CD8-positive, alpha-beta memory T cell (primary cell): ENCODE measurements around the gene CIB1. TPM values are rescaled to one million over a fixed set of nuclear protein-coding genes. Genes with fewer than 3 reads are reported as not detected.
A peak's percentile ranks its signal among the peaks of the same experiment; 100 is the strongest.
"Not testable (repeated sequence)": the region's sequence is repeated elsewhere in the genome, so short reads cannot be mapped to it uniquely, and the experiment has no call there.

ENCODE experiments used
- CTCF ChIA-PET: fragments of 350-600 bp; sonication (Branson Sonifier 250); formaldehyde crosslinking; loops from one replicate; lab custom pipeline; 2021; ENCODE audit warnings: antibody characterized with exemption; lab: Charles Lee
- POLR2A ChIA-PET: fragments of 350-600 bp; sonication (Branson Sonifier 250); formaldehyde crosslinking; loops from one replicate; lab custom pipeline; 2021; ENCODE audit warnings: antibody characterized with exemption; lab: Charles Lee
- DNase-seq, 5 donors: peaks; one replicate each; pipeline versions ENCODE4 v3.0.0 to v3.0.0-alpha.2; 2020 to 2022; ENCODE audit warnings: mixed read lengths in 1 of 5
- H3K27ac ChIP-seq: one replicate; pipeline ENCODE4 v1.7.0; 2013; ENCODE audit warnings: low read depth, mild to moderate bottlenecking, low read length, moderate library complexity
- H3K27me3 ChIP-seq: 2 replicates; pipeline ENCODE4 v1.7.0; 2013; ENCODE audit warnings: low read length, mild to moderate bottlenecking; ENCODE audit not compliant: insufficient read depth, poor library complexity, severe bottlenecking
- H3K36me3 ChIP-seq: 2 replicates; pipeline ENCODE4 v1.7.0; 2013; ENCODE audit warnings: mild to moderate bottlenecking, low read length, moderate library complexity; ENCODE audit not compliant: insufficient read depth
- H3K4me1 ChIP-seq: 2 replicates; pipeline ENCODE4 v1.7.0; 2013; ENCODE audit warnings: mild to moderate bottlenecking, low read length, moderate library complexity; ENCODE audit not compliant: insufficient read depth
- H3K4me3 ChIP-seq: 2 replicates; pipeline ENCODE4 v1.7.0; 2013; ENCODE audit warnings: mild to moderate bottlenecking, low read length
- H3K9me3 ChIP-seq: 2 replicates; pipeline ENCODE4 v1.7.0; 2013; ENCODE audit warnings: mild to moderate bottlenecking, low read length
- H3K27ac Mint-ChIP-seq, 8 donors: one replicate each; pipeline ENCODE4 v1.8.0; 2020 to 2021; ENCODE audit warnings: mixed read lengths in 8 of 8, mild to moderate bottlenecking in 6 of 8, inconsistent platforms in 3 of 8, moderate library complexity in 3 of 8
- H3K27me3 Mint-ChIP-seq, 2 donors: one replicate each; pipeline ENCODE4 v1.8.0; 2020 to 2021; ENCODE audit warnings: mixed read lengths in 2 of 2, mild to moderate bottlenecking in 1 of 2, moderate library complexity in 1 of 2
- H3K36me3 Mint-ChIP-seq, 3 donors: one replicate each; pipeline ENCODE4 v1.8.0; 2020 to 2021; ENCODE audit warnings: mixed read lengths in 3 of 3, inconsistent platforms in 1 of 3, mild to moderate bottlenecking in 1 of 3
- H3K4me1 Mint-ChIP-seq, 3 donors: one replicate each; pipeline ENCODE4 v1.8.0; 2020 to 2021; ENCODE audit warnings: mixed read lengths in 3 of 3, inconsistent platforms in 1 of 3, mild to moderate bottlenecking in 1 of 3
- H3K4me3 Mint-ChIP-seq, 7 donors: one replicate each; pipeline ENCODE4 v1.8.0; 2020 to 2021; ENCODE audit warnings: mixed read lengths in 7 of 7, mild to moderate bottlenecking in 6 of 7, moderate library complexity in 4 of 7, inconsistent platforms in 2 of 7
- H3K9me3 Mint-ChIP-seq, 5 donors: one replicate each; pipeline ENCODE4 v1.8.0; 2020 to 2022; ENCODE audit warnings: mixed read lengths in 5 of 5, mild to moderate bottlenecking in 3 of 5, moderate library complexity in 2 of 5, inconsistent platforms in 1 of 5
- polyA plus RNA-seq: library from polyadenylated mRNA; unstranded; fragments of 300-500 nt; fragmentation: Illumina TruSeq; gene quantifications from one replicate; pipeline ENCODE4 v1.2.3, GENCODE V29; 2021
- total RNA-seq, 2 experiments: library from RNA; stranded (reverse); gene quantifications; one replicate each; pipeline ENCODE4 v1.2.3, GENCODE V29; 2021

The CIB1 gene
- total and polyA plus RNA-seq, 3 experiments from 2014 or later: 162 to 251 (median 166) TPM

- Mint-ChIP-seq H3K4me1 (peaks cover 54 to 66% (median 62%) of the 10 kb centered on the region in 3 donors), H3K4me3 (peak overlapping the region; percentile 94 to 99 (median 96)), H3K9me3 (no peaks in the 10 kb centered on the region), H3K27ac (peak overlapping the region; percentile 95 to 100 (median 100)), H3K27me3 (no peaks in the 10 kb centered on the region), H3K36me3 (peaks cover 4 to 48% (median 18%) of the 10 kb centered on the region in 3 donors)
- DNase-seq: peak in 2 of 5 donors; percentile 5 to 12
- no peaks in the 10 kb centered on the region for H3K27me3 ChIP-seq
- peaks cover 21% of the 10 kb centered on the region for H3K36me3 ChIP-seq
- POLR2A ChIA-PET: interaction anchor here (0.5 to 1.8 kb wide), 6 partner anchors 33 to 220 kb away, joined by 3 to 15 read pairs (median 6); partner anchors contain the start of genes CIB1, GDPGP1 and SEMA4B
- H3K4me1 ChIP-seq: peaks cover 49% of the 10 kb centered on the region
- H3K27ac ChIP-seq: peak overlapping the region; percentile 96
- peak overlapping the region; percentile 87 for H3K4me3 ChIP-seq
- H3K9me3 ChIP-seq: no peaks in the 10 kb centered on the region
- CTCF ChIA-PET: interaction anchor here (1.0 to 1.6 kb wide), 5 partner anchors 33 to 665 kb away, joined by 3 to 8 read pairs (median 5); partner anchors contain the start of genes CIB1, GDPGP1 and HDDC3
Measured at GRCh38 chr15:90266485-90266884, 32.7 kb upstream of the CIB1 start.

DNA sequence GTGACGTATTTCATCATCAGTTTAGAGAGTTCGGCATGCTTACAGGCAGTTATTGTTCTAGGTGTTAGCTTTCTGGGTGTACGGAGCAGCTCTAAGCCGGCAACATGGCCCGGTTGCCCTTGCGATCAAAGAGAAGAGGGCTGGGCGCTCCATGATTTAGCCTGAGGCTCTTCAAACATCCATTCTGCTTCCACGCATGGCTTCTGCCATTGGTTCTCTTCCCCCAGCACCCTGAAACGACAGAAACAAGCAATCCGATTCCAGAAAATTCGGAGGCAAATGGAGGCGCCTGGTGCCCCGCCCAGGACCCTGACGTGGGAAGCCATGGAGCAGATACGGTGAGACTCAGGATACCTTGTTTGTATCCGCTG, 32.3 kb upstream of the CIB1 start:
- Histone ChIP-seq H3K9me3 (no peaks in the 10 kb centered on the region), H3K27ac (peak overlapping the region; percentile 96), H3K36me3 (peaks cover 17% of the 10 kb centered on the region), H3K27me3 (no peaks in the 10 kb centered on the region), H3K4me1 (peaks cover 45% of the 10 kb centered on the region), H3K4me3 (peak overlapping the region; percentile 87)
- ChIA-PET POLR2A (interaction anchor here (0.5 to 1.8 kb wide), 9 partner anchors 32 to 666 kb away, joined by 3 to 15 read pairs (median 4); partner anchors contain the start of genes CIB1, GDPGP1, HDDC3 and IQGAP1), CTCF (interaction anchor here (1.0 to 1.6 kb wide), 5 partner anchors 32 to 666 kb away, joined by 3 to 8 read pairs (median 5); partner anchors contain the start of genes CIB1, GDPGP1 and HDDC3)
- H3K36me3 Mint-ChIP-seq: peaks cover 4 to 43% (median 16%) of the 10 kb centered on the region in 3 donors
- DNase-seq: peak in 3 of 5 donors; percentile 8 to 61 (median 54)
- peak overlapping the region; percentile 94 to 99 (median 96) for H3K4me3 Mint-ChIP-seq
- no peaks in the 10 kb centered on the region for H3K27me3 Mint-ChIP-seq
- H3K4me1 Mint-ChIP-seq: peaks cover 50 to 62% (median 58%) of the 10 kb centered on the region in 3 donors
- H3K9me3 Mint-ChIP-seq: no peaks in the 10 kb centered on the region
- H3K27ac Mint-ChIP-seq: peak overlapping the region; percentile 95 to 100 (median 100)

- no peaks in the 10 kb centered on the region for H3K9me3 ChIP-seq
- H3K9me3 Mint-ChIP-seq: no peaks in the 10 kb centered on the region
- ChIA-PET POLR2A (interaction anchor here (0.6 to 1.8 kb wide), 8 partner anchors 32 to 667 kb away, joined by 3 to 15 read pairs (median 5); partner anchors contain the start of genes CIB1, GDPGP1, HDDC3 and IQGAP1), CTCF (interaction anchor here (1.0 to 1.6 kb wide), 5 partner anchors 32 to 666 kb away, joined by 3 to 8 read pairs (median 5); partner anchors contain the start of genes CIB1, GDPGP1 and HDDC3)
- H3K4me1 ChIP-seq: peaks cover 44% of the 10 kb centered on the region
- peak; percentile 85 to 95 (median 92) for DNase-seq
- no peaks in the 10 kb centered on the region for H3K27me3 ChIP-seq
- peak within 1 kb of the TSS; percentile 95 to 100 (median 100) for H3K27ac Mint-ChIP-seq
- peak within 1 kb of the TSS; percentile 94 to 99 (median 96) for H3K4me3 Mint-ChIP-seq
- H3K36me3 Mint-ChIP-seq: peaks cover 3 to 37% (median 15%) of the 10 kb centered on the region in 3 donors
- H3K27me3 Mint-ChIP-seq: no peaks in the 10 kb centered on the region
- peak within 1 kb of the TSS; percentile 96 for H3K27ac ChIP-seq
- H3K36me3 ChIP-seq: peaks cover 11% of the 10 kb centered on the region
- H3K4me3 ChIP-seq: peak within 1 kb of the TSS; percentile 87
- H3K4me1 Mint-ChIP-seq: peaks cover 47 to 56% (median 53%) of the 10 kb centered on the region in 3 donors
Measured at GRCh38 chr15:90265271-90266060, 31.7 kb upstream of the CIB1 start, which contains the start of gene NGRN. Gene NGRN (plus strand): TSS chr15:90265672. CDS start chr15:90265713, 41 bp downstream.

DNA sequence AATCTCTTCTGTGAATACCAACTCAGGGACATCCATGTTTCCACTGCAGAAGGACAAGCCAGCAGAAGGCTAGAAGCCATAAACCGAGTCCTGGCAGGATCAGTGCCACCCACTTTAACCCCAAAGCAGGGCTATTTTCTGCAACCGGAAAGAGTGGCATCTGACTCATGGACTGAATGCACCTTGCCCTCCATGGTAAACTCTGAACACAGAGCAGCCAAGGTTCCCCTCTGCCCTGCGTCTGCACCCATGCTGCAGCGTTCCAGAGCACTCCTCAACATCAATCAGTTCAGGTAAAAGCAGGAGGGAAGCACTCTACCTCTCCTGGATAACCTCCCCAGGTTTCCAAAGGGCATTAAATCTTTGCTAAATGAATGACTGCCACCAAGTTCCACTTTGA, 30.9 kb upstream of the CIB1 start:
- H3K27me3 Mint-ChIP-seq: no peaks in the 10 kb centered on the region
- Histone ChIP-seq H3K36me3 (peaks cover 3% of the 10 kb centered on the region), H3K4me3 (peak overlapping the region; percentile 87), H3K27ac (peak overlapping the region; percentile 96), H3K4me1 (peaks cover 37% of the 10 kb centered on the region), H3K9me3 (no peaks in the 10 kb centered on the region), H3K27me3 (no peaks in the 10 kb centered on the region)
- POLR2A ChIA-PET: no interaction called here
- CTCF ChIA-PET: no interaction called here
- peaks cover 39 to 48% (median 47%) of the 10 kb centered on the region in 3 donors for H3K4me1 Mint-ChIP-seq
- H3K4me3 Mint-ChIP-seq: peak overlapping the region; percentile 94 to 99 (median 96)
- peak in 1 of 5 donors; percentile 15 for DNase-seq
- peaks cover 0 to 29% (median 8%) of the 10 kb centered on the region in 3 donors for H3K36me3 Mint-ChIP-seq
- H3K9me3 Mint-ChIP-seq: no peaks in the 10 kb centered on the region
- H3K27ac Mint-ChIP-seq: peak overlapping the region; percentile 95 to 100 (median 100)

DNA sequence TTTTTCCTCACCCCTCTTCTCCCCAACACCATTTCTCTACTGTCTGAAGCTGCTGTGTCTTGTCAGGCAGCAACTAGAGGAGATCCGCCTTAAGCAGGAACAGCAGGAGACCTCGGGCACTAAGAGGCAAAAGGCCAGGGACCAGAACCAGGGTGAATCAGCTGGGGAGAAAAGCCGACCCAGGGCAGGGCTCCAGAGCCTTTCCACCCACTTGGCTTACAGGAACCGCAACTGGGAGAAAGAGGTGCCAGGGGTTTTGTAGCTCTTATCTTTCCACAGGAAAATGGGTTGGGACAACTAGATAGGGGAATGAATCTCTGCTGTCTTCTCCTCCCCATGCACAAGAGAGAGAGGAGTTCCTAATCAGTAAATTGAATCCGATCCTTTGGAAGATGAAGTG, 28.7 kb upstream of the CIB1 start:
- Histone ChIP-seq H3K9me3 (no peaks in the 10 kb centered on the region), H3K4me3 (no peak overlapping the region), H3K36me3 (no peaks in the 10 kb centered on the region), H3K4me1 (peaks cover 21% of the 10 kb centered on the region), H3K27ac (no peak overlapping the region), H3K27me3 (no peaks in the 10 kb centered on the region)
- peak overlapping the region in 3 of 8 donors; percentile 4 to 35 (median 34) for H3K27ac Mint-ChIP-seq
- H3K4me3 Mint-ChIP-seq: peak overlapping the region in 3 of 7 donors; percentile 47 to 87 (median 58)
- POLR2A ChIA-PET: no interaction called here
- H3K4me1 Mint-ChIP-seq: peaks cover 27 to 32% (median 27%) of the 10 kb centered on the region in 3 donors
- DNase-seq: no peak
- no peaks in the 10 kb centered on the region for H3K27me3 Mint-ChIP-seq
- CTCF ChIA-PET: interaction anchor here (1.3 to 4.1 kb wide), 2 partner anchors 12 to 669 kb away, joined by 3 to 14 read pairs; partner anchors contain the start of gene TTLL13
- peaks cover 0 to 15% (median 0%) of the 10 kb centered on the region in 3 donors for H3K36me3 Mint-ChIP-seq
- H3K9me3 Mint-ChIP-seq: no peaks in the 10 kb centered on the region

DNA sequence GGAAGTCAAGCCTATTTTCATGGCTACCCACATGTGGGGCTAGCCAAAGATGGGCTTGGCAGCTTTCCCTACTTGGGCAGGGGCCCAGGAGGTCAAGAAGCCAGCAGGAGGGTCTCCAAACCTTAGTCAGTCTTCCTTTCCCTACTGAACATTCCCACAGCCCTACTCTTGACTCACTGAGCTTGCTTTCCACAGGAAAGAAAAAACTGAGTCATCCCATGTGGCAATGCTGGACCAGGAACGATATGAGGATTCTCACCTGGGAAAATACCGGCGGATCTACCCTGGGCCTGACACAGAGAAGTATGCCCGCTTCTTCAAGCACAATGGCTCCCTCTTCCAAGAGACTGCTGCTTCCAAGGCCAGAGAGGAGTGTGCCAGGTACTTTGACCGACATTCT, 28.1 kb upstream of the CIB1 start:
- Histone ChIP-seq H3K4me1 (peaks cover 15% of the 10 kb centered on the region), H3K27ac (no peak overlapping the region), H3K27me3 (no peaks in the 10 kb centered on the region), H3K9me3 (no peaks in the 10 kb centered on the region), H3K4me3 (no peak overlapping the region), H3K36me3 (no peaks in the 10 kb centered on the region)
- Mint-ChIP-seq H3K4me1 (peaks cover 20 to 26% (median 21%) of the 10 kb centered on the region in 3 donors), H3K4me3 (peak overlapping the region in 1 of 7 donors; percentile 24), H3K9me3 (no peaks in the 10 kb centered on the region), H3K36me3 (peaks cover 0 to 12% (median 4%) of the 10 kb centered on the region in 3 donors), H3K27me3 (peaks cover 3% of the 10 kb centered on the region in 2 donors), H3K27ac (peak overlapping the region in 1 of 8 donors; percentile 34)
- CTCF ChIA-PET: interaction anchor here (1.3 to 4.1 kb wide), 2 partner anchors 12 to 670 kb away, joined by 3 to 14 read pairs; partner anchors contain the start of gene TTLL13
- no peak for DNase-seq
- POLR2A ChIA-PET: interaction anchor here (0.7 kb wide), 1 partner anchor 23 kb away, joined by 3 read pairs; no protein-coding TSS in a partner anchor

DNA sequence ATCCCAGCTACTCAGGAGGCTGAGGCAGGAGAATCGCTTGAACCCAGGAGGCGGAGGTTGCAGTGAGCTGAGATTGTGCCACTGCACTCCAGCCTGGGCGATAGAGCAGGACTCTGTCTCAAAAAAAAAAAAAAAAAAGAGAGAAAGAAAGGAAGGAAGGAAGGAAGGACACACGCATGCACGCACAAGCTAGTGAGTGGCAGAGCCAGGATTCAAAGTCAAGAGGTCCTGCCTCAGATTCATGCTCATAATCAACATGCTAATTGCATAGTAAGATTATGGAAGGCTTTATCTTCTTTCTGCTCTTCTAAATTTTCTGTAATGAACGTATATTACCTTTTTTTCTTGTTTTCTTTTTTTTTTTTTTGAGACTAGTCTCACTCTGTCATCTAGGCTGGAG, 27.0 kb upstream of the CIB1 start:
- not testable (repeated sequence) for H3K9me3 ChIP-seq, H3K4me3 ChIP-seq, H3K36me3 Mint-ChIP-seq, H3K27ac Mint-ChIP-seq, H3K27ac ChIP-seq, H3K4me3 Mint-ChIP-seq, DNase-seq, H3K27me3 ChIP-seq, H3K9me3 Mint-ChIP-seq, H3K27me3 Mint-ChIP-seq, H3K36me3 ChIP-seq
- CTCF ChIA-PET: interaction anchor here (4.1 kb wide), 1 partner anchor 11 kb away, joined by 14 read pairs; the partner anchor contains the start of gene TTLL13
- H3K4me1 ChIP-seq: peaks cover 11% of the 10 kb centered on the region
- H3K4me1 Mint-ChIP-seq: peaks cover 10 to 21% (median 16%) of the 10 kb centered on the region in 3 donors
- POLR2A ChIA-PET: interaction anchor here (0.6 kb wide), 2 partner anchors 27 to 440 kb away, joined by 3 to 6 read pairs; partner anchors contain the start of genes CIB1 and GDPGP1
